Stomach (tissue), 4 donors: Measurements from ENCODE around the gene TMEM107.
"Not testable (repeated sequence)": the region's sequence is repeated elsewhere in the genome, so short reads cannot be mapped to it uniquely, and the experiment has no call there.

Experiments
- CTCF ChIP-seq, 7 experiments: fragments of 450-650 bp in 4 of 7; fragments of 200-600 bp in 3 of 7; sonication (generic) in 3 of 7; IDR thresholded peaks; one replicate each; pipeline ENCODE4 v1.5.1; 2016 to 2019; ENCODE audit warnings: antibody characterized with exemption in 7 of 7, control low read depth in 2 of 7, mild to moderate bottlenecking in 1 of 7
- POLR2A ChIP-seq, 4 donors: fragments of 450-650 bp; IDR thresholded peaks; one replicate each; pipeline ENCODE4 v1.6.1; 2016; ENCODE audit warnings: antibody characterized with exemption in 4 of 4, control low read depth in 2 of 4, mild to moderate bottlenecking in 1 of 4, moderate library complexity in 1 of 4
- POLR2AphosphoS5 ChIP-seq, 3 donors: sonication (generic); formaldehyde crosslinking; IDR thresholded peaks; one replicate each; pipeline ENCODE4 v1.6.1; 2016; ENCODE audit warnings: antibody characterized with exemption in 3 of 3

DNA sequence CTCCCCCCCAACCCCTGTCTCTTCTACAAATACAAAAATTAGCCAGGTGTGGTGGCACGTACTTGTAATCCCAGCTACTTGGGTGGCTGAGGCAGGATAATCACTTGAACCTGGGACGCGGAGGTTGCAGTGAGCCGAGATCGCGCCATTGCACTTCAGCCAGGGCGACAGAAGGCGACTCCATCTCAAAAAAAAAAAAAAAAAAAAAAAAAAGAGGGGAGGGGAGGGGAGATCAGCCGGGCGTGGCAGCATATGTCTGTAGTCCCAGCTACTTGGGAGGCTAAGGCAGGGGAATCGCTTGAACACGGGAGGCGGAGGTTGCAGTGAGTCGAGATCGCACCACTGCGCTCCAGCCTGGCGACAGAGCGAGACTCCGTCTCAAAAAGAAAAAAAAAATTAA lies 6.0 kb downstream of the TMEM107 start:
- TF ChIP-seq CTCF, POLR2A, POLR2AphosphoS5 (IDR thresholded peaks at IDR 0.05): not testable (repeated sequence)
